ENCODE measurements around the gene NPSR1. TPM values are rescaled to one million over a fixed set of nuclear protein-coding genes. Genes with fewer than 3 reads are reported as not detected.

The NPSR1 gene
- total RNA-seq, 4 donors from 2014 or later = not detected

DNA sequence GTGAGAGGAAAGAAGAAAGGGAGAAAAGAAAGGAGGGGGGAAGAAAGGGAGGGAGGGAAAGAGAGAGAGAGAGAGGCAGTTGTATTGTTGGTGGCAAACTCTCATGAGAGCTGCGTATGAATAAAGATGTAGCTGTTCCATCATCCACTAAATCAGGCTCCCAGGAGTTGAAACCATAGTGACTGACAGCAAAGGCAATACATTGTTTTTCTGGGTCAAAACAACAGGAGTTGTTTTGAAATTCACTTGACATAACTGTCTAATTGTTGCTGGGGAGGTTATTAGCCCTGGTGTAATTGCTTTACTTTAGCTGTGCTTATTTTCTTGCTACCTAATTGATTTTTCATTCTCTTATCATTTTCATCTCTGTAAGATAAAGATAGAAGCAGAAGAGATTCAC, 173.4 kb downstream of the NPSR1 start:
- Histone ChIP-seq H3K4me3 (no peak overlapping the region), H3K27ac (replicated peaks in 1 of 4) (no peak overlapping the region), H3K36me3 (no peaks in the 10 kb centered on the region), H3K27me3 (peaks cover 0 to 3% (median 0%) of the 10 kb centered on the region in 4 donors), H3K4me1 (no peaks in the 10 kb centered on the region), H3K9me3 (no peaks in the 10 kb centered on the region)
- intact Hi-C loops (cut with DNase I) = no loop called here
- DNase-seq (ENCODE audit: extremely low spot score) = no peak
- TF ChIP-seq POLR2AphosphoS5 (IDR thresholded peaks at IDR 0.05) = no peak
- 81% methylated on average over 1 of the region's 1 CpG for WGBS

DNA sequence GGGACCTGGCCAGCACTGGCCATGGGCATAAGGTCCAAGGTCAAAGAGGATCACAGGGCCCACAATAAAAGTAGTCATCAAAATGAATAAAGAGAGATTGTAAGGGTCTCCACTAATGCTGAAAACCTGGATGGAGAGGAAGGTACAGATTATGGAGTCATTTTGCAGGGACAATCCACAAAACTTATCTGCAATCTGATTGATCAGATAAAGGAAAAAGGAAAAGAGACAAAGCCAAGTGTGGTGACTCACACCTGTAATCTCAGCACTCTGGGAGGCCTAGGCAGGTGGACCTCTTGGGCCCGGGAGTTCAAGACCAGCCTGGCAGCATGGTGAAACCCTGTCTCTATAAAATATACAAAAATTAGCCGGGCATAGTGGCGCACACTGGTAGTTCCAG, 174.0 kb downstream of the NPSR1 start:
- DNase-seq (ENCODE audit: extremely low spot score) = no peak
- Histone ChIP-seq H3K27ac (replicated peaks in 1 of 4) (no peak overlapping the region), H3K27me3 (peaks cover 0 to 3% (median 0%) of the 10 kb centered on the region in 4 donors), H3K4me3 (no peak overlapping the region), H3K36me3 (no peaks in the 10 kb centered on the region), H3K4me1 (no peaks in the 10 kb centered on the region), H3K9me3 (no peaks in the 10 kb centered on the region)
- intact Hi-C loops (cut with DNase I) = no loop called here
- TF ChIP-seq POLR2AphosphoS5 (IDR thresholded peaks at IDR 0.05) (no peak), EP300 (IDR thresholded peaks at IDR 0.05) (no peak), POLR2A (IDR thresholded peaks at IDR 0.05; ENCODE audit: low read depth) (no peak)
- TF ChIP-seq, protein P1, sequence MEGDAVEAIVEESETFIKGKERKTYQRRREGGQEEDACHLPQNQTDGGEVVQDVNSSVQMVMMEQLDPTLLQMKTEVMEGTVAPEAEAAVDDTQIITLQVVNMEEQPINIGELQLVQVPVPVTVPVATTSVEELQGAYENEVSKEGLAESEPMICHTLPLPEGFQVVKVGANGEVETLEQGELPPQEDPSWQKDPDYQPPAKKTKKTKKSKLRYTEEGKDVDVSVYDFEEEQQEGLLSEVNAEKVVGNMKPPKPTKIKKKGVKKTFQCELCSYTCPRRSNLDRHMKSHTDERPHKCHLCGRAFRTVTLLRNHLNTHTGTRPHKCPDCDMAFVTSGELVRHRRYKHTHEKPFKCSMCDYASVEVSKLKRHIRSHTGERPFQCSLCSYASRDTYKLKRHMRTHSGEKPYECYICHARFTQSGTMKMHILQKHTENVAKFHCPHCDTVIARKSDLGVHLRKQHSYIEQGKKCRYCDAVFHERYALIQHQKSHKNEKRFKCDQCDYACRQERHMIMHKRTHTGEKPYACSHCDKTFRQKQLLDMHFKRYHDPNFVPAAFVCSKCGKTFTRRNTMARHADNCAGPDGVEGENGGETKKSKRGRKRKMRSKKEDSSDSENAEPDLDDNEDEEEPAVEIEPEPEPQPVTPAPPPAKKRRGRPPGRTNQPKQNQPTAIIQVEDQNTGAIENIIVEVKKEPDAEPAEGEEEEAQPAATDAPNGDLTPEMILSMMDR (IDR thresholded peaks at IDR 0.05) = no peak
- 94% methylated on average over 3 of the region's 3 CpGs for WGBS

DNA sequence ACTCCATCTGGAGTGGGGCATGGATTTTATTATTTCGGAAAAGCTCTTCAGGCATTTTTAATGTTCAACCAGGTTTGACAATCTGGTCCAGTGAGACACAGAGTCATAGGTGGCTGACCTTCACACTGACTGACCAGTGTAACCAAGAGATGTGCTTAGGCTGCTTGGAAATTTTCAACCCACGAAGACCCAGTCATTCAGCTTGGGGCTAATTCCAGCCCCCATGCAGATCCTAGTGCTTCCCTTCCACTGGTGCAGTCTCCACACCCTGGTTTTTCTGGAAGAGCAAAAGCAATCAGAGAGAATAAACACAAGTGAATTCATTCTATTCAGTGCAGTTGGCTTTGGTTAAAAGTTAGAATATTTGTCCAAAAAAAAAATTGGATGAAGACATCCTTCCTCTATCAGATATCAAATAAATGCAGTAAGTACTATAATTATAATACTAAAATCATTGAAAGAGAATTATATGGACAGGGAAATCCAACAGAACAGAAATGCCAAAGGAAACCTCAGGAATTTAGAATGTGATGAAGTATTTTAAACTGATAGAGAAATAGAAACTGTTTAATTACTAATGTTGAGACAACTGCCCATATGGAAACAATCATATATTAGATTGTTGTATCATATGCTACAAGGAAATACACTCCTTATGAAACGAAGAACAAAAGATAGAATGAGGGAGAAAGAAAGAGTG, 178.0 kb downstream of the NPSR1 start:
- TF ChIP-seq POLR2AphosphoS5 (IDR thresholded peaks at IDR 0.05) = no peak
- no peak for TF ChIP-seq EP300 (IDR thresholded peaks at IDR 0.05)
- TF ChIP-seq POLR2A (IDR thresholded peaks at IDR 0.05; ENCODE audit: low read depth) = no peak
- TF ChIP-seq, protein P1 (IDR thresholded peaks at IDR 0.05) = no peak
- intact Hi-C loops (cut with DNase I) = no loop called here
- no peaks in the 10 kb centered on the region for H3K9me3 ChIP-seq
- no peaks in the 10 kb centered on the region for H3K4me1 ChIP-seq
- H3K36me3 ChIP-seq = no peaks in the 10 kb centered on the region
- 60% methylated on average over 3 of the region's 3 CpGs for WGBS
- peaks cover 0 to 3% (median 0%) of the 10 kb centered on the region in 4 donors for H3K27me3 ChIP-seq
- no peak for DNase-seq (ENCODE audit: extremely low spot score)
- no peak overlapping the region for H3K4me3 ChIP-seq
- no peak overlapping the region for H3K27ac ChIP-seq (replicated peaks in 1 of 4)

DNA sequence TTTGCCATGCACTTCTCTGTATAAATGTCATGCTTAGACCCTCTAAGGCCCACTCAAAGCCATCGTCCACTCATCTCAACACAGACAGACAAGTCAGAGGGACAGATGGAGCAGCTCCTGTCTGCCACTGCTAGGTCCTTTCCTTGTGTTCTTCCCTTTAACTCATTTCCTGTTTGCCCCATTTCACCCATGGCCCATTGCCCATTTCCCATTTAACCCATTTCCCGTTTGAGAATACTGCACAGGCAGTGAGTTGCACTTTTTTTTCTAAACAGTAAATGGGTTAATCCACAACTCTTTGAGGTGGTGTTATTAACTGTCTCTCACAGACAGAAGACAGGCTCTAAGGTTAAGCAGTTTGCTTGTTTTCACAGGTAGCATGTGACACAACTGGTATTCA, 179.3 kb downstream of the NPSR1 start:
- 51% methylated on average over 2 of the region's 2 CpGs for WGBS
- DNase-seq (ENCODE audit: extremely low spot score) = no peak
- no peaks in the 10 kb centered on the region for H3K9me3 ChIP-seq
- intact Hi-C loops (cut with DNase I) = no loop called here
- peaks cover 0 to 3% (median 0%) of the 10 kb centered on the region in 4 donors for H3K27me3 ChIP-seq
- H3K27ac ChIP-seq (replicated peaks in 1 of 4) = no peak overlapping the region
- H3K4me3 ChIP-seq = no peak overlapping the region
- TF ChIP-seq POLR2A (IDR thresholded peaks at IDR 0.05; ENCODE audit: low read depth) (no peak), POLR2AphosphoS5 (IDR thresholded peaks at IDR 0.05) (no peak), EP300 (IDR thresholded peaks at IDR 0.05) (no peak)
- TF ChIP-seq, protein P1 (IDR thresholded peaks at IDR 0.05) = no peak
- H3K36me3 ChIP-seq = no peaks in the 10 kb centered on the region
- H3K4me1 ChIP-seq = no peaks in the 10 kb centered on the region

DNA sequence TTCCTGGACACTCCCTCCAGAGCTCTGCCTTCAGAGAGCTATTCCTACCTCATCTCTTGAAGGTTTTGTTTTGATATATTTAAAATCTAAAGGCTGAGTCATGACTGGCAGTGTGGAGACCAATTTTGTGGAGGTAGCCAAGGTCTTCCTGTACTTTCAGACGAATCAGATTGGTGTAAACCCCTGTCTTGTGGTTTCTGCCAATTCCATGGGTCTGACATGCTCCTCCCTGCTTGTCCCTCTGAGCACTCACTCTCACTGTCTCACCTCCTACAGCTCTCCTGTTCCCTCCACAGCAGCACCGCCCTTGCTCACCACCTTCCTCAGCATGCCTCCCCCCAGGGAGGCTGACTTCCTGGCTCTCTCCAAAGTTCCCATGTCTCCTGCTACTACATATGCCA, 179.8 kb downstream of the NPSR1 start:
- no peak overlapping the region for H3K4me3 ChIP-seq
- H3K36me3 ChIP-seq = no peaks in the 10 kb centered on the region
- no peaks in the 10 kb centered on the region for H3K9me3 ChIP-seq
- intact Hi-C loops (cut with DNase I) = no loop called here
- TF ChIP-seq EP300 (IDR thresholded peaks at IDR 0.05) = no peak
- TF ChIP-seq, protein P1 (IDR thresholded peaks at IDR 0.05) = no peak
- TF ChIP-seq POLR2A (IDR thresholded peaks at IDR 0.05; ENCODE audit: low read depth) = no peak
- no peak for TF ChIP-seq POLR2AphosphoS5 (IDR thresholded peaks at IDR 0.05)
- peaks cover 0 to 3% (median 0%) of the 10 kb centered on the region in 4 donors for H3K27me3 ChIP-seq
- WGBS = 57% methylated on average over 2 of the region's 2 CpGs
- H3K4me1 ChIP-seq = no peaks in the 10 kb centered on the region
- DNase-seq (ENCODE audit: extremely low spot score) = no peak
- no peak overlapping the region for H3K27ac ChIP-seq (replicated peaks in 1 of 4)
